T-helper 1 cell treated with Interleukin-12 subunit alpha and Interleukin-12 subunit beta and Interleukin-4 antibody, amounts not matched to agents 30 ng/mL and 1 ng/mL, for 36 hours (primary cell): ENCODE results near the gene KCNC1. TPM values are rescaled to one million over a fixed set of nuclear protein-coding genes. Genes with fewer than 3 reads are reported as not detected.

ENCODE experiments used
- intact Hi-C: fragments of 100-400 bp; cut with micrococcal nuclease; formaldehyde crosslinking; loops from one replicate; pipeline ENCODE4 v1.15.1; 2024
- total RNA-seq: library from RNA; stranded (reverse); gene quantifications from 2 replicates; pipeline ENCODE4 v1.2.3, GENCODE V29; 2022

The KCNC1 gene
- not detected in 2 replicates for total RNA-seq

- intact Hi-C loops: no loop called here
Measured at GRCh38 chr11:17734418-17734911, at the start of gene KCNC1. TSS of gene KCNC1 (plus strand) at chr11:17734781. CDS start at chr11:17736003, 1,222 bp downstream.

DNA sequence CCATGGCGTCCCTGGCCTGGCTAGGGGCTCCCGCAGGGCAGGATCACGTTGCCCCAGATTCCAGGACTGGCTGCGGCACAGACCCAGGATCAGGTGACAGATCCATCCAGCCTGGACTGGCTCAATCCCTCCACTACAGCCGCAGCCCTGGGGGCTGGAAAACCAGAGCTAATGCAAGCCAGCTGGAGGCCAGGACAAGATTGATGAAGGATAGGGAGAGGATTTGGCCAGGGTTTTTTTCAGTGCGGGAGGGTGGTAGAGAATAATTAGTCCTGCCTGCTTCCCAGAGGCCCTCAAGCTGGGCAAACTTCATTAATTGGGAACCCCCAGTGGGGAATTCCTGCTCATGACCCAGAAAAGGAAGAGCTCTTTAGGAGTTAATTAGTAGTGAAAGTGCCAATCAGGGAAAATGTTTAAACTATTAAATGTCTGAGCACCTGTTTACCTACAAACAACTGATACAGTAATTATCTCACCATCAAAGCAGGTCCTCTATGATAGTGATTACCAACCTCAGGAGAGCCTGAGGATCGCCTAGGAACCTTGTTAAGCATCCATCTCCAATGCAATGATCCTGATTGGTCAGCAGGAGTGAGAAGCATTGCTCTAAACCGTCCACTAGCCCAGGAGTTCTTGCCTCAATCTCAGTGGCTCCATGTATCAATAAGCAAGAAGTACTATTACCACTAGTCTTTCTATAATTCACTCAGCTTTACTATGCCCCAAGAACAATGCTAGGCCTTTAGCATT, 48.2 kb upstream of the KCNC1 start:
- intact Hi-C loops: no loop called here

DNA sequence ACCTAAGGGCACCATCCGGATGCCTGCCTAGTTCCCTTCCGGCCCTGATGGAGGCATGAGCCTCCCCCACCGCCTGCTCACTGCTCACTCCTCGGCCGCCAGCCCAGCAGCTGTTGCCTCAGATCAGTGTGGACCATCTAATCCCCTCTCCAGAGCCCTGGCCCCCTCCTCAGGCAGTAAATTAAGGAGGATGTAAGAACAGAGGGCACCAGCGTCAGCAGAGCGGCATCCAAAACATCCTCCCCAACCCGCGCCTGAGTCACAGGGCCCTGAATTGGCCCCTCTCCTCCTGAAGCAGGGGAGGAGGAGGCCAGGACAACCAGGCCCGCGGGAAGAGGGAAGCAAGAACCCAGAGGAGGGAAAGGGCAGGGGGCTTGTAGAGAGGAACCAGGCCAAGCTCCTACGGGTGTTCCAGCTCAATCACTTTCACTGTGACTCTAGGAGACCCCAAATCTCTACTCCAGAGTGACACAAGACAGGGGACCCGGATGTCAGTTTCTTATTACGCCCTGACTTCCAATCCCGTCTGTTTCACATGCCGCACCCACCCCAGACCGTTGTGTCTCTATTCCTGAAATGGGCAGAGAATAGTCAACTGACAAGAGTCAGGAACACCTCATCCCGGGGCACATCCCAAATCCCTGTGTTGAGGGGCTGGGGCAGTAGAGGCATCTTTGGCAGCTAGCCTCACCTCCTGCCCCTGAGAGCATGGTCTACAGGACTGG, 46.5 kb upstream of the KCNC1 start:
- intact Hi-C loops: no loop called here

DNA sequence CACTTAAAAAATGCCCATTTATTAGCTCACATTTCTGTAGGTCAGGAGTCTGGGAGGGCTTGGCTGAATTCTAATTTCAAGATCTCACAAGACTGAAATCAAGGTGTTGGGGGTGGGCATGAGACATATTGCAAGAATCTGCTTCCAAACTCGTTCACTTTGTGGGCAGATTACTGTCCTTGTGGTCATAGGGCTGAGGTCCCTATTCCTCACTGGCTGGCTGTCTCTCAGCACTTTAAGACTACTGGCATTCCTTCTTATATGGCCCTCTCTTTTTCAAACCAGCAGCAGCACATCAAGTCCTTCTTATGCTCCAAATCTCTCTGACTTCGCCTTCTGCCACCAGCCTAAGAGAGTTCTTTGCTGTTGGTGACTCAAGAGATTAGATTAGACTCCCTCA, 43.0 kb upstream of the KCNC1 start:
- intact Hi-C loops: no loop called here

GRCh38 chr11:17691976-17692375, 42.6 kb upstream of the KCNC1 start:
- intact Hi-C loops: no loop called here

DNA sequence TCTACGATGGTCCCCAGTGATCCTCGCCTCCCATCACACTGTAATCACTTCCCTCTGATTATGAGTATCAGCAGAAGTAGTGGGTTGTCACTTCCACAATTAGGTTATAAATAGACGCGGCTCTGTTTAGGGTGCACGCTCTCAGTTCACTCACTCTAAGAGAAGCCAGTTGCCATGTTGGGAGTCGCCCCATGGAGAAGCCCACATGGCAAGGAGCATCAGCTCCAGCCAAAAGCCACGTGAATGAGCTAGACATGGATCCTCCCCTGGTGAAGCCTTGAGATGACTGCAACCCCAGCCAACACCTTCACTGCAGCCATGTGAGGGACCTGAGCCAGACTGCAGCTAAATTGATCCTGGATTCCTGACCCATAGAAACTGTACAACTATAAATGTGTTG, 41.6 kb upstream of the KCNC1 start:
- intact Hi-C loops: no loop called here

DNA sequence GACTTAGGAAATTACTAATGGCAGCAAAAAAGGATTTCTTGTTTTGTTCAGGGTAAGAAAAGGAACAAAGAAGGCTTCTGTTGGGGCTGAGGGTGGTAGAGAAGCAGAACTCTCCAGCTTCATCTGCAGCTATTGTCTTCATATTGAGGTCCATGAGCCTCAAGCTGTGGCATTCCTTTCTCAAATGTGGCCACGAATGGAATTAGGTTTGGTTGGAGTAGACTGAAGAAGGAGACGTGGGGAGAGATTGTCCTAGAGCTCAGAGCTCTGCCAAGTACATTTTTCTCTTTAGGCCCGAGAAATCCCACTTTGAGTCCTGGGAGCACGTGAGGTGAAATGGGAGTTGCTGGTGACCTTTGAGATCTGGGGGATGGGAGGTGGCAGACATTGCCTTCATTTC, 41.0 kb upstream of the KCNC1 start:
- intact Hi-C loops: no loop called here

DNA sequence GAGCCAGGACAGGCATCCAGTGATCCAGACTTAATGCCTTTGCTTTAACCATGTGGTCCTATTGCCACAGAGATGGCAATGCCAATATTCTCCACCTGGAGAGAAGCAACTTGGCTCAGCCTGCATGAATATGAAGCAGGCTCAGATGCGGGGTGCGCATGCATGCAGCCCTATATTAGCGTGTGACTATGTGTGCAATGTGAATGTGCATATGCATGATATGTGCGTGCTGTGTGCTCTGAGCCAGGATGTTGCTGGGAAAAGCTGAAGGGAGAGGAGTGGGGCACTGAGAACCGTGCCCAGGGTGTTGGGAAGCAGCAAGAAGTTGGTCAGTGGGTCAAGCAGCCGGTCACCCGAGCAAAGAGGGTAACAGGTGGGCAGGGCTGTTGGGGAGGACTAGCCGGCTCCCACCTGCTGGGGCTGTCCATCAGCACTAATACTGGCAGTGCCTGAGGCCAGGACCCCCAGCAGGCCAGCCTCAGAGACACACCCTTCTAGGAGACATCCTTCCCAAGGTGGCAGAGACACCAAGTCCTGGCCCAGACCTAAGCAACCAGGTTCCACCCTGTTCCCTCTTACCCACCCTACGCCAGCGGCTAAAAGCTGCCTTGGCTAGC, 40.0 kb upstream of the KCNC1 start:
- intact Hi-C loops: no loop called here

GRCh38 chr11:17695454-17696441, 38.8 kb upstream of the KCNC1 start:
- intact Hi-C loops: no loop called here

DNA sequence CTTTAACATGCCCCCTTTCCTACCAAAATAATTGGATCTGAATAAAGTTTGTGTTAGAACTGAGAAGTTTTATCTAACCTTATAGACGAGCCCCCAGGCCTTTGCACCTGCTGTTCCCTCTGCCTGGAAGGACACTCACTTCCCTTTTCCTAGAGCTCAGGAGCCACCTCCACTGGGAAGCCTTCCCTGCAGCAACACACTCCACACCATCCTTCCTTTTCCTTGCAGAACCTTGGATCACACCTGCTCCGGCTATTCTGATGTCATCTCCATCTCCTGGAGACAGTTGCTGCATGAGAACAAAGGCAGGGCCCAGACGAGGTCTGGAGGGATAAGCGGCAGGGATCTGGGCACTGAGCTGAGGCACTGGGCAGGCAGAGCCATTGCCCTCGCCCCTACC, 37.8 kb upstream of the KCNC1 start:
- intact Hi-C loops: no loop called here

DNA sequence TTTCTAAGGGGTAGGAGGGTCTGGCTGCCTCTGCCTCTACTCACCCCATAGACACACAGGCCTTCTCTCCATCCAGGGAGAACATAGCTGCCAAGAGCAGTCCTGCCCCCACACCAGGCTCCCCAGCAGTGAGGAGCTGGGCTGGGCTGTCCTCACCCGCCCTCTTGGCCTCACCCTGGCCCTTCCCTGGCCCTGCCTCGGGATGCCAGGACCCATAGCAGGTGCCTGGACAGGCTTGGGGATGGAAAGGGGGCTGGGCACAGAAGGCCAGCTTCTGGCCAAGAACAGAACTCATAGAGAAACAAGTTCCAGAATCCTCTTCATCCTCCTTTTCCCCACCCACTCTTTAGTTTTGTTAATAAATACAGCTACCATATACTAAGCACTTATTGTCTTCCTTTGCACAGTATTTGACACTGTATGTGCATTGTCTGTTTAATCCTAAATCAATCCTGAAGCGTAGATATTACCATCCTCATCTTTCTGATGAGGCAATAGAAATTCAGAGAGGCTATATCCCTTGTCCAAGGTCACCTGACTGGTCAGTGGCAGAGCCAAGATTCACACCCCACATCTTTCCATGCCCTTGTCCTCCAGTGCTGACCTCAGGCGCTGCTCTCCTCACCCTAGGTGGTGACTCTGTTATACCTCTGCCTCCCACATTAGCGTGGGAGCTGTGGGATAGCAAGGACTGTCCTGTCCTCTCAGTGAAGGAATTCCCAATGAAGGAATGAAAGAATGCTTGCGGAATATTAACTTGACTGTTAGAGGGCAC, 37.2 kb upstream of the KCNC1 start:
- intact Hi-C loops: no loop called here

GRCh38 chr11:17699147-17700114, 35.1 kb upstream of the KCNC1 start:
- intact Hi-C loops: no loop called here

DNA sequence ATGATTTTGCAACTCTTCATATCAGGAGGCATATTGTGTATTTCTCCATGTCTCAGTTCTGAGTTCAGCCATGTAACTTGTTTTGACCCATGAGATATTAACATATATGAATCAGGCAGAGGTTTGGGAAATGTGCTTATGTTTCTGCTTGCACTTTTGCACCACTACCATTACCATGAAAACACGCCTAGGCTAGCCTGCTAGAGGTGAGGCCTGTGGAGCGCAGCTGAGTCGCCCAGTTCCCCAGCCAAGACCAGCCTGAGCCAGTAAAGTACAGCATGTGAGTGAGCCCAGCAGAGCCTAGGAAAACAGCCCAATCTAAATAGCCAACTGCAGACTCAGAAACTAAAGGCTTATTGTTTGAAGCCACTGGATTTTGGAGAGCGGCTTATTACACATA, 33.6 kb upstream of the KCNC1 start:
- intact Hi-C loops: no loop called here

- intact Hi-C loops: no loop called here
Measured at GRCh38 chr11:17702876-17703275, 31.7 kb upstream of the KCNC1 start.

DNA sequence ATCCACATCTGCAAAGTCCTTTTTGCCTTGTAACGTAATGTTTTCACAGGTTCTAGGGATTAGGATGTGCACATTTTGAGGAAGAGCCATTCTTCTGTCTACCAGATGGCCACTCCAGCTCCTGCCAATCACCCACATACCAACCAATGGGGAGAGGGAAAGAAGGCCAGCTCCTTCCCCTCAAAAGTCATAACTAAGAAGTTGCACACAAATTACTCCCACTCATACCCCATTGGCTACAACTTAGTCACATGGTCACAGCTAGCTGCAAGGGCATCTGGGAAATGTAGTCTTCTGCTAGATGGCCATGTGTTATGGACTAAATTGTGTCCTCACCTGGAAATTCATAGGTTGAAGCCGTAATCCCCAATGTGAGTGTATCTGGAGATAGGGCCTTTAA, 30.6 kb upstream of the KCNC1 start:
- intact Hi-C loops: no loop called here

GRCh38 chr11:17707830-17708229, 26.8 kb upstream of the KCNC1 start:
- intact Hi-C loops: no loop called here

DNA sequence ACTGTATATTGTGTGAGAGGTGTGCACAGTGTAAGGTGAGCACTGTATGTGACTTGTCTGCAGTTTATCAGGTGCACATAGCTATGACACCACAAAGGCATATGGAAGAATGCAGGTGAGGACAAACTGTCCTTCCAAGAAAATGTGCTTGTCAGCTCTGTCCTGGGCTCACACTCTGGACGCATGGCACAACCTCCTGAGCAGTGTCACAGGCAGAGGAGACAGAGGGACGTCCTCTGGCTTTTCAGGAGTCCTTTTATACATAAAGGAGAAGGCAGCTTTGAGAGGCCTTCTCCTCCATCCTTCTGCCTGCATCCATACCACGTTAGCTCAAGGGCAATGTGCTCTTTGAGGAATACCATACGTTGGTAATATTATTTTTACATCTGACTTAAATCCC, 22.7 kb upstream of the KCNC1 start:
- intact Hi-C loops: no loop called here

- intact Hi-C loops: no loop called here
Measured at GRCh38 chr11:17713851-17714250, 20.7 kb upstream of the KCNC1 start.

GRCh38 chr11:17714356-17714854, 20.2 kb upstream of the KCNC1 start:
- intact Hi-C loops: no loop called here
